NT2/D1 (cell line): Measurements from ENCODE around the gene PRKAG3.

Experiments used
- DNase-seq: peaks from one replicate; pipeline ENCODE4 v3.0.0-alpha.2; 2011; ENCODE audit warnings: low read depth, low spot score
- H3K27me3 ChIP-seq: 2 replicates; pipeline ENCODE4 v1.6.0; 2011; ENCODE audit warnings: mild to moderate bottlenecking; ENCODE audit not compliant: insufficient read length, insufficient read depth
- H3K36me3 ChIP-seq: 2 replicates; pipeline ENCODE4 v1.6.1; 2011; ENCODE audit warnings: mild to moderate bottlenecking, low read length, mixed read lengths; ENCODE audit not compliant: insufficient read depth, insufficient read length
- H3K4me1 ChIP-seq: 2 replicates; pipeline ENCODE4 v1.5.1; 2011; ENCODE audit not compliant: insufficient read depth, insufficient read length
- H3K4me3 ChIP-seq: 2 replicates; pipeline ENCODE4 v1.5.1; 2011; ENCODE audit warnings: low read depth; ENCODE audit not compliant: insufficient read length
- H3K9ac ChIP-seq: 2 replicates; pipeline ENCODE4 v1.6.0; 2011; ENCODE audit warnings: low read depth; ENCODE audit not compliant: insufficient read length
- H3K9me3 ChIP-seq: 2 replicates; pipeline ENCODE4 v1.5.1; 2011; ENCODE audit warnings: mild to moderate bottlenecking, low read length; ENCODE audit not compliant: insufficient read depth
- SUZ12 ChIP-seq: IDR thresholded peaks from 2 replicates; pipeline ENCODE4 v1.6.1; 2011; ENCODE audit not compliant: insufficient read length, insufficient read depth; ENCODE audit errors: extremely low read depth
- YY1 ChIP-seq: IDR thresholded peaks from 2 replicates; pipeline ENCODE4 v1.6.1; 2011; ENCODE audit not compliant: insufficient read length, insufficient read depth
- ZNF274 ChIP-seq: IDR thresholded peaks from 2 replicates; pipeline ENCODE4 v1.6.1; 2011; ENCODE audit warnings: mild to moderate bottlenecking, low read depth, low read length

Gene PRKAG3

GRCh38 chr2:218869064-218869463 is 37.5 kb upstream of the PRKAG3 start:
- DNase-seq, result no peak
- Histone ChIP-seq H3K9ac (no peak overlapping the region), H3K36me3 (no peaks in the 10 kb centered on the region), H3K9me3 (no peaks in the 10 kb centered on the region), H3K4me1 (peaks cover 21% of the 10 kb centered on the region), H3K27me3 (peaks cover 58% of the 10 kb centered on the region), H3K4me3 (no peak overlapping the region)
- no peak for TF ChIP-seq SUZ12
- no peak for TF ChIP-seq ZNF274
- no peak for TF ChIP-seq YY1

- no peak overlapping the region for H3K4me3 ChIP-seq
- TF ChIP-seq ZNF274 (no peak), SUZ12 (no peak), YY1 (no peak)
- no peaks in the 10 kb centered on the region for H3K9me3 ChIP-seq
- H3K9ac ChIP-seq, result no peak overlapping the region
- no peak for DNase-seq
- H3K27me3 ChIP-seq, result peaks cover 57% of the 10 kb centered on the region
- H3K36me3 ChIP-seq, result no peaks in the 10 kb centered on the region
- H3K4me1 ChIP-seq, result peaks cover 13% of the 10 kb centered on the region
Measured at GRCh38 chr2:218867900-218868299, 36.3 kb upstream of the PRKAG3 start.

GRCh38 chr2:218865999-218866398 is 34.4 kb upstream of the PRKAG3 start:
- Histone ChIP-seq H3K36me3 (no peaks in the 10 kb centered on the region), H3K4me1 (peaks cover 9% of the 10 kb centered on the region), H3K9me3 (no peaks in the 10 kb centered on the region), H3K9ac (no peak overlapping the region), H3K4me3 (no peak overlapping the region), H3K27me3 (peaks cover 56% of the 10 kb centered on the region)
- TF ChIP-seq SUZ12 (no peak), YY1 (no peak), ZNF274 (no peak)
- no peak for DNase-seq

GRCh38 chr2:218865396-218865795 is 33.8 kb upstream of the PRKAG3 start:
- Histone ChIP-seq H3K36me3 (no peaks in the 10 kb centered on the region), H3K4me3 (no peak overlapping the region), H3K9ac (no peak overlapping the region), H3K9me3 (no peaks in the 10 kb centered on the region), H3K4me1 (peaks cover 11% of the 10 kb centered on the region), H3K27me3 (peaks cover 53% of the 10 kb centered on the region)
- TF ChIP-seq SUZ12, result no peak
- no peak for TF ChIP-seq YY1
- no peak for TF ChIP-seq ZNF274
- DNase-seq, result no peak

- Histone ChIP-seq H3K9me3 (no peaks in the 10 kb centered on the region), H3K36me3 (no peaks in the 10 kb centered on the region), H3K27me3 (peaks cover 58% of the 10 kb centered on the region), H3K9ac (no peak overlapping the region), H3K4me1 (peaks cover 21% of the 10 kb centered on the region), H3K4me3 (no peak overlapping the region)
- no peak for TF ChIP-seq SUZ12
- no peak for TF ChIP-seq ZNF274
- no peak for TF ChIP-seq YY1
- DNase-seq, result no peak
Measured at GRCh38 chr2:218863021-218863520, 31.5 kb upstream of the PRKAG3 start.

GRCh38 chr2:218861645-218862318 is 30.2 kb upstream of the PRKAG3 start:
- Histone ChIP-seq H3K9ac (no peak overlapping the region), H3K36me3 (no peaks in the 10 kb centered on the region), H3K27me3 (peaks cover 63% of the 10 kb centered on the region), H3K9me3 (no peaks in the 10 kb centered on the region), H3K4me1 (peaks cover 29% of the 10 kb centered on the region), H3K4me3 (no peak overlapping the region)
- no peak for TF ChIP-seq ZNF274
- TF ChIP-seq SUZ12, result no peak
- no peak for TF ChIP-seq YY1
- DNase-seq, result no peak

- no peaks in the 10 kb centered on the region for H3K36me3 ChIP-seq
- H3K9me3 ChIP-seq, result no peaks in the 10 kb centered on the region
- peak; percentile 85 for DNase-seq
- no peak overlapping the region for H3K9ac ChIP-seq
- peaks cover 68% of the 10 kb centered on the region for H3K27me3 ChIP-seq
- H3K4me3 ChIP-seq, result no peak overlapping the region
- TF ChIP-seq YY1 (no peak), ZNF274 (no peak), SUZ12 (no peak)
- peaks cover 32% of the 10 kb centered on the region for H3K4me1 ChIP-seq
Measured at GRCh38 chr2:218860950-218861381, 29.4 kb upstream of the PRKAG3 start.
